Stomach (tissue), 9 donors: Measurements from ENCODE around the gene OTOP1. TPM values are rescaled to one million over a fixed set of nuclear protein-coding genes. Genes with fewer than 3 reads are reported as not detected.
A peak's percentile ranks its signal among the peaks of the same experiment; 100 is the strongest.
"Not testable (repeated sequence)": the region's sequence is repeated elsewhere in the genome, so short reads cannot be mapped to it uniquely, and the experiment has no call there.

Experiments
- DNase-seq, 2 donors: peaks; one replicate each; pipeline versions ENCODE4 v3.0.0 to v3.0.0-alpha.2; 2013 to 2019
- H3K27ac ChIP-seq, 5 donors: fragments of 200-600 bp in 4 of 5; sonication (generic) in 4 of 5; one replicate each; pipeline ENCODE4 v1.5.1; 2013 to 2019; ENCODE audit warnings: mild to moderate bottlenecking in 1 of 5, moderate library complexity in 1 of 5
- H3K27me3 ChIP-seq, 3 donors: fragments of 200-600 bp; sonication (generic); one replicate each; pipeline ENCODE4 v1.5.1; 2017 to 2019; ENCODE audit warnings: mixed run types in 1 of 3
- H3K36me3 ChIP-seq, 4 donors: fragments of 200-600 bp; sonication (generic); 1 replicate in 3 of 4; 2 replicates in 1 of 4; pipeline ENCODE4 v1.5.1; 2016 to 2019
- H3K4me1 ChIP-seq, 4 donors: fragments of 200-600 bp; sonication (generic); one replicate each; pipeline ENCODE4 v1.5.1; 2016 to 2019
- H3K4me3 ChIP-seq, 4 donors: fragments of 200-600 bp; sonication (generic) in 3 of 4; one replicate each; pipeline ENCODE4 v1.5.1; 2016 to 2019; ENCODE audit warnings: mild to moderate bottlenecking in 1 of 4
- H3K9me3 ChIP-seq, 4 donors: fragments of 200-600 bp; sonication (generic); one replicate each; pipeline ENCODE4 v1.5.1; 2016 to 2019
- CTCF ChIP-seq, 7 experiments: fragments of 450-650 bp in 4 of 7; fragments of 200-600 bp in 3 of 7; sonication (generic) in 3 of 7; IDR thresholded peaks; one replicate each; pipeline ENCODE4 v1.5.1; 2016 to 2019; ENCODE audit warnings: antibody characterized with exemption in 7 of 7, control low read depth in 2 of 7, mild to moderate bottlenecking in 1 of 7
- EP300 ChIP-seq: sonication (generic); formaldehyde crosslinking; IDR thresholded peaks from one replicate; pipeline ENCODE4 v1.6.1; 2017; ENCODE audit warnings: antibody characterized with exemption
- POLR2A ChIP-seq, 4 donors: fragments of 450-650 bp; IDR thresholded peaks; one replicate each; pipeline ENCODE4 v1.6.1; 2016; ENCODE audit warnings: antibody characterized with exemption in 4 of 4, control low read depth in 2 of 4, mild to moderate bottlenecking in 1 of 4, moderate library complexity in 1 of 4
- POLR2AphosphoS5 ChIP-seq, 3 donors: sonication (generic); formaldehyde crosslinking; IDR thresholded peaks; one replicate each; pipeline ENCODE4 v1.6.1; 2016; ENCODE audit warnings: antibody characterized with exemption in 3 of 3
- WGBS, 5 donors: extraction: QIAGEN DNeasy Blood & Tissue Kit in 3 of 5; methylation state at CpG; one replicate each; pipeline versions ENCODE4 v1.1.5 to v1.1.7; 2013 to 2018; 5-methylcytosine and 5-hydroxymethylcytosine counted together
- intact Hi-C: fragments of 100-400 bp; cut with DNase I; formaldehyde crosslinking; loops from one replicate; pipeline ENCODE4 v1.15.1; 2023; ENCODE audit warnings: low total_unique reads
- polyA plus RNA-seq, 3 donors: library from polyadenylated mRNA; stranded (reverse); fragments of 200-250 nt; gene quantifications; one replicate each; pipeline ENCODE4 v1.2.3, GENCODE V29; 2013
- total RNA-seq, 5 donors: library from RNA; depleted of rRNA; stranded (reverse); fragments of >200 nt; gene quantifications; one replicate each; pipeline versions ENCODE4 v1.1.0 to v1.2.3, GENCODE V29; 2014 to 2016
- donor health status: healthy with polysubstance abuse.
- donor health status: Bipolar disorder and iron deficiency.
- donor health status: healthy.

OTOP1 gene
- total and polyA plus RNA-seq, 8 donors, result not detected

GRCh38 chr4:4254199-4254598 is 27.5 kb upstream of the OTOP1 start:
- intact Hi-C loops, result no loop called here
- Histone ChIP-seq H3K4me3 (no peak overlapping the region), H3K27me3 (peaks cover 0 to 5% (median 0%) of the 10 kb centered on the region in 3 donors), H3K4me1 (peaks cover 0 to 12% (median 4%) of the 10 kb centered on the region in 4 donors), H3K27ac (no peak overlapping the region), H3K9me3 (no peaks in the 10 kb centered on the region), H3K36me3 (no peaks in the 10 kb centered on the region)
- DNase-seq, result no peak
- TF ChIP-seq POLR2A (IDR thresholded peaks at IDR 0.05), result no peak
- 86 to 91% (median 89%) methylated on average over 11 of the region's 11 CpGs for WGBS, 5 donors

- Histone ChIP-seq H3K27me3 (peaks cover 0 to 5% (median 0%) of the 10 kb centered on the region in 3 donors), H3K4me1 (peaks cover 7 to 42% (median 27%) of the 10 kb centered on the region in 4 donors), H3K36me3 (peaks cover 6 to 12% (median 9%) of the 10 kb centered on the region in 4 donors), H3K27ac (no peak overlapping the region), H3K9me3 (no peaks in the 10 kb centered on the region), H3K4me3 (no peak overlapping the region)
- WGBS, 5 donors, result 72 to 81% (median 75%) methylated on average over 8 of the region's 8 CpGs
- no peak for DNase-seq
- TF ChIP-seq EP300, result no peak
- no peak for TF ChIP-seq POLR2A (IDR thresholded peaks at IDR 0.05)
- no peak for TF ChIP-seq POLR2AphosphoS5 (IDR thresholded peaks at IDR 0.05)
- TF ChIP-seq CTCF (IDR thresholded peaks at IDR 0.05), result no peak
- intact Hi-C loops, result no loop called here
Measured at GRCh38 chr4:4249866-4250265, 23.1 kb upstream of the OTOP1 start.

- intact Hi-C loops, H3K9me3 ChIP-seq, H3K4me3 ChIP-seq, H3K27me3 ChIP-seq, DNase-seq: not testable (repeated sequence)
- peaks cover 7 to 42% (median 27%) of the 10 kb centered on the region in 4 donors for H3K4me1 ChIP-seq
- H3K36me3 ChIP-seq, result peaks cover 11 to 17% (median 15%) of the 10 kb centered on the region in 4 donors
- peak overlapping the region in 3 of 5 donors; percentile 95 to 96 (median 95) for H3K27ac ChIP-seq
- 90 to 97% (median 96%) methylated on average over 15 of the region's 15 CpGs for WGBS, 5 donors
Measured at GRCh38 chr4:4249342-4249741, 22.6 kb upstream of the OTOP1 start.

GRCh38 chr4:4248885-4249203 is 22.1 kb upstream of the OTOP1 start:
- intact Hi-C loops, result no loop called here
- 6 to 27% (median 16%) methylated on average over 10 of the region's 10 CpGs for WGBS, 5 donors
- H3K27ac ChIP-seq, result peak overlapping the region; percentile 88 to 99 (median 95)
- no peaks in the 10 kb centered on the region for H3K9me3 ChIP-seq
- TF ChIP-seq POLR2A (IDR thresholded peaks at IDR 0.05) (no peak), CTCF (IDR thresholded peaks at IDR 0.05) (no peak), POLR2AphosphoS5 (IDR thresholded peaks at IDR 0.05) (no peak), EP300 (no peak)
- peaks cover 7 to 42% (median 27%) of the 10 kb centered on the region in 4 donors for H3K4me1 ChIP-seq
- no peak for DNase-seq
- H3K27me3 ChIP-seq, result peaks cover 0 to 5% (median 0%) of the 10 kb centered on the region in 3 donors
- H3K4me3 ChIP-seq, result peak overlapping the region; percentile 69 to 83 (median 80)
- peaks cover 16 to 22% (median 20%) of the 10 kb centered on the region in 4 donors for H3K36me3 ChIP-seq

- peaks cover 7 to 41% (median 27%) of the 10 kb centered on the region in 4 donors for H3K4me1 ChIP-seq
- DNase-seq, result peak; percentile 94 to 98
- TF ChIP-seq POLR2A (IDR thresholded peaks at IDR 0.05) (peak in 1 of 4 donors; percentile 43), POLR2AphosphoS5 (IDR thresholded peaks at IDR 0.05) (peak; percentile 54 to 94 (median 89)), CTCF (IDR thresholded peaks at IDR 0.05) (peak in 2 of 7 experiments; percentile 16 to 37), EP300 (no peak)
- H3K27me3 ChIP-seq, result peaks cover 0 to 5% (median 0%) of the 10 kb centered on the region in 3 donors
- peaks cover 20 to 28% (median 25%) of the 10 kb centered on the region in 4 donors for H3K36me3 ChIP-seq
- WGBS, 5 donors, result 0 to 2% (median 1%) methylated on average over 43 to 62 of the region's 62 CpGs
- H3K27ac ChIP-seq, result peak within 1 kb of the TSS; percentile 88 to 99 (median 95)
- H3K4me3 ChIP-seq, result peak within 1 kb of the TSS; percentile 69 to 83 (median 80)
- H3K9me3 ChIP-seq, result no peaks in the 10 kb centered on the region
- intact Hi-C loops, result no loop called here
Measured at GRCh38 chr4:4248029-4248884, 21.5 kb upstream of the OTOP1 start, which contains the start of gene TMEM128. Gene TMEM128, minus strand, starts transcription at chr4:4248223. Its CDS starts 21 bp downstream, at chr4:4248202.
